Calu3 (cell line): Measurements from ENCODE around the gene GSTK1. TPM values are rescaled to one million over a fixed set of nuclear protein-coding genes. Genes with fewer than 3 reads are reported as not detected.

Source experiments
- BruUV-seq: library from RNA; stranded (reverse); fragments of 400-500 nt; replicated peaks from 2 replicates; lab custom pipeline; 2021; lab: Mats Ljungman, UMichigan
- CTCF ChIA-PET: fragments of 300-600 bp; sonication (Branson Sonifier 250); formaldehyde crosslinking; loops from one replicate; lab custom pipeline; 2022; ENCODE audit warnings: antibody characterized with exemption; lab: Charles Lee
- DNase-seq: peaks from one replicate; pipeline ENCODE4 v3.0.0; 2022
- H3K27ac Mint-ChIP-seq: one replicate; pipeline ENCODE4 v1.8.0; 2022; ENCODE audit warnings: mixed read lengths; ENCODE audit not compliant: unreplicated experiment
- H3K27me3 Mint-ChIP-seq: one replicate; pipeline ENCODE4 v1.8.0; 2022; ENCODE audit warnings: mixed read lengths; ENCODE audit not compliant: unreplicated experiment
- H3K36me3 Mint-ChIP-seq: one replicate; pipeline ENCODE4 v1.8.0; 2022; ENCODE audit warnings: mild to moderate bottlenecking, moderate library complexity, mixed read lengths; ENCODE audit not compliant: insufficient read depth, unreplicated experiment
- H3K4me1 Mint-ChIP-seq: one replicate; pipeline ENCODE4 v1.8.0; 2022; ENCODE audit warnings: mild to moderate bottlenecking, low read depth, mixed read lengths; ENCODE audit not compliant: unreplicated experiment
- H3K4me3 Mint-ChIP-seq: one replicate; pipeline ENCODE4 v1.8.0; 2022; ENCODE audit warnings: mild to moderate bottlenecking, low read depth, moderate library complexity, mixed read lengths; ENCODE audit not compliant: unreplicated experiment
- H3K9me3 Mint-ChIP-seq: one replicate; pipeline ENCODE4 v1.8.0; 2022; ENCODE audit warnings: low read depth, mixed read lengths; ENCODE audit not compliant: unreplicated experiment
- intact Hi-C: fragments of 100-400 bp; cut with micrococcal nuclease; formaldehyde crosslinking; loops from one replicate; pipeline ENCODE4 v1.10.0; 2022; ENCODE audit not compliant: unreplicated experiment
- total RNA-seq: library from RNA; stranded (reverse); gene quantifications from 2 replicates; pipeline ENCODE4 v1.2.3, GENCODE V29; 2022
- TF ChIP-seq, protein P1 (sequence below): fragments of 200-600 bp; IDR thresholded peaks from one replicate; pipeline ENCODE4 v1.8.0; 2022; ENCODE audit warnings: antibody characterized with exemption; ENCODE audit not compliant: unreplicated experiment

The GSTK1 gene
- total RNA-seq, 1 experiment from 2014 or later: 109 TPM

DNA sequence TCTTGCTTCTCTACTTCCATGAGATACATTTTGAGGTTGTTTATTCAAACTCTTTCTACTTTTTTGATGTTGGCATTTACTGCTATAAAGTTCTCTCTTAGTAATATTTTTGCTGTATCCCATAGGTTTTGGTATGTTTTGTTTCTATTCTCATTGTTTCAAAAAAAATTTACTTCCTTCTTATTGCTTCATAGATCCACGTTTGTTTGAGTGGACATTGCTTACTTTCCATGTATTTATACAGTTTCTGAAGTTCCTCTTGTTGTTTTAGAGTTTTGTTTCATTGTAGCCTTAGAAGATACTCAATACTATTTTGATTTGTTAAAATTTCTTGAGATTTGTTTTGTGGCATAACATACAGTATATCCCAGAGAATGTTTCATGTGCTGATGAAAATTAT lies 27.7 kb upstream of the GSTK1 start:
- Mint-ChIP-seq H3K27me3 (peaks cover 21% of the 10 kb centered on the region), H3K27ac (no peak overlapping the region), H3K4me3 (no peak overlapping the region), H3K9me3 (no peaks in the 10 kb centered on the region), H3K4me1 (no peaks in the 10 kb centered on the region), H3K36me3 (no peaks in the 10 kb centered on the region)
- intact Hi-C loops: no loop called here
- CTCF ChIA-PET: no interaction called here
- DNase-seq: no peak
- TF ChIP-seq, protein P1, sequence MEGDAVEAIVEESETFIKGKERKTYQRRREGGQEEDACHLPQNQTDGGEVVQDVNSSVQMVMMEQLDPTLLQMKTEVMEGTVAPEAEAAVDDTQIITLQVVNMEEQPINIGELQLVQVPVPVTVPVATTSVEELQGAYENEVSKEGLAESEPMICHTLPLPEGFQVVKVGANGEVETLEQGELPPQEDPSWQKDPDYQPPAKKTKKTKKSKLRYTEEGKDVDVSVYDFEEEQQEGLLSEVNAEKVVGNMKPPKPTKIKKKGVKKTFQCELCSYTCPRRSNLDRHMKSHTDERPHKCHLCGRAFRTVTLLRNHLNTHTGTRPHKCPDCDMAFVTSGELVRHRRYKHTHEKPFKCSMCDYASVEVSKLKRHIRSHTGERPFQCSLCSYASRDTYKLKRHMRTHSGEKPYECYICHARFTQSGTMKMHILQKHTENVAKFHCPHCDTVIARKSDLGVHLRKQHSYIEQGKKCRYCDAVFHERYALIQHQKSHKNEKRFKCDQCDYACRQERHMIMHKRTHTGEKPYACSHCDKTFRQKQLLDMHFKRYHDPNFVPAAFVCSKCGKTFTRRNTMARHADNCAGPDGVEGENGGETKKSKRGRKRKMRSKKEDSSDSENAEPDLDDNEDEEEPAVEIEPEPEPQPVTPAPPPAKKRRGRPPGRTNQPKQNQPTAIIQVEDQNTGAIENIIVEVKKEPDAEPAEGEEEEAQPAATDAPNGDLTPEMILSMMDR: no peak
- BruUV-seq: no TSS peak

GRCh38 chr7:143236408-143236990 lies 26.7 kb upstream of the GSTK1 start:
- intact Hi-C loops: no loop called here
- Mint-ChIP-seq H3K4me3 (no peak overlapping the region), H3K4me1 (no peaks in the 10 kb centered on the region), H3K27me3 (peaks cover 21% of the 10 kb centered on the region), H3K36me3 (no peaks in the 10 kb centered on the region), H3K9me3 (no peaks in the 10 kb centered on the region), H3K27ac (no peak overlapping the region)
- CTCF ChIA-PET: no interaction called here
- TF ChIP-seq, protein P1: no peak
- no peak for DNase-seq
- no TSS peak for BruUV-seq

DNA sequence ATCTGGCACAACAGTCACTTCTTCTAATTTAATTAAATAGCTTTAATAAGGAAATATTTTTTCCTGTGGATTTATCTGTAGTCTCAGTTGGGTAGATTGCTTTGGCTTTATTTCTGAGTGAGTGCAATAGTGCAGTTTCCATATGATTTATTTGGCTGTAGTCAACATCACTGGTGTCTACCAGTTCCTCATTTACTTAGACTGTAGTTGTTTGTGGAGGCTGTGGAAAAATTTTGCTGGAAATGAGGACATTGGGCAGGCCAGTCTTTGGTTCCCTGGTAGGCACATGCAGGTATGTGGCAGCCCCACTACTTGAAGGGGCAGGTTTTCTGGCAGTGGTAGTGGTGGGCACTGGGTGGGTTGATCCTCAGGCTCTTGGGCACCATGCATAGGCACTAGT lies 25.9 kb upstream of the GSTK1 start:
- CTCF ChIA-PET: no interaction called here
- intact Hi-C loops: no loop called here
- Mint-ChIP-seq H3K4me1 (no peaks in the 10 kb centered on the region), H3K4me3 (no peak overlapping the region), H3K9me3 (no peaks in the 10 kb centered on the region), H3K27me3 (peaks cover 21% of the 10 kb centered on the region), H3K27ac (no peak overlapping the region), H3K36me3 (no peaks in the 10 kb centered on the region)
- no peak for DNase-seq
- TF ChIP-seq, protein P1: no peak
- BruUV-seq: no TSS peak

DNA sequence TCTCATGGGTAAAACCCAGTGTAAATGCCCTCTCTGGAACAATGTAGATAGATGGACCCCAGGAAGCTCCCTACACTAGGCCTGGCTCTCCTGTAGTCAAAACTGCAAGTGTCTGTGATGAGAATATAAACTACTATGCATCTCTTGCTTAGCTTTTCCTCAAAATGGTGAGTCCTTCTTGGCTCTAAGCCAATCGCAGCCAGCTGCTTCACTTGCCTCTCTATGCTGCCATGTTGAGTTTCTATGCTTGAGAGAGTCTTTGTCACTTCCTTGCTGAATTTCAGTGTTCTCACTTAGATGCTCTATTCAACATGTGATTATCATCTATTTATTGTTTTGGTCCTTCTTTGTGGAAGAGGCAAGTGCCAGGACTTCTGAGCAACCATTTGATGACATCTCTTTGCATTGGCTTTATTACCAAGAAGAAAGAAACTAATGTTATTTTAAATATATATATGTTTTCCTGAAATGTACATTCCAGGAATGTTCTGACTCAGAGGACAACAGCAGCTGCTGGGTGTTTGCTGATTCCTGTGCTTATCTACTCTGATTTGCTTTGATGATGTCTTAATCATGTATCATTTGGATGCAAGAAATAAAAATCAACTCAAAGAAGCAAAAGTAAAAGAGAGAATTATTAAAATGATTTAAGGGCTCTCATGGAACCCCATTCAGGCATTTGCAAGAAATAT lies 24.8 kb upstream of the GSTK1 start:
- intact Hi-C loops: no loop called here
- no TSS peak for BruUV-seq
- Mint-ChIP-seq H3K27ac (no peak overlapping the region), H3K4me1 (peaks cover 8% of the 10 kb centered on the region), H3K36me3 (no peaks in the 10 kb centered on the region), H3K4me3 (no peak overlapping the region), H3K9me3 (no peaks in the 10 kb centered on the region), H3K27me3 (peaks cover 21% of the 10 kb centered on the region)
- TF ChIP-seq, protein P1: no peak
- CTCF ChIA-PET: no interaction called here
- DNase-seq: no peak
